ENCODE data around the gene ARSK.

Gene ARSK

GRCh38 chr5:95564450-95564849, 9.5 kb downstream of the ARSK start:
- DNase-seq = no peak

- no peak for DNase-seq
Observed at GRCh38 chr5:95565280-95565920, 10.5 kb downstream of the ARSK start.

GRCh38 chr5:95572016-95572415, 17.1 kb downstream of the ARSK start:
- DNase-seq = no peak

DNA sequence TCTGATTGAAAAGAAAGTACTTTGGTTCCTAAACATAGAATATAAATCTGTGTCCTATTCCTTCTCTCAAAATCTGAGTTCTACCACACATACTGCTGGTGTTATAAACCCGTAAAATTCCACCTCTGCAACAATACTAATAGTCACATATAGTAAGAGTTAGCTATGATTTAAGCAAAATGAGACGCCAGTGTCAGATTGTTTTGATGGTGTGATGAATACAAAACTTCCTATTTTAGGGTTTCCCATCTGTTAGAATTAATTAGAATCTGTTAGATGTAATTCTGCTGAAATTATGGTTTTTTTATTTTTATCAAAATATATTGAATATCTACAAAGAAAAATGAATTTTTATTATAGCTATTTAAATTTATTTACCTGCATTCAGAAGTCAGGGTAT, 26.7 kb downstream of the ARSK start:
- DNase-seq = no peak

- DNase-seq = no peak
Observed at GRCh38 chr5:95583992-95584391, 29.1 kb downstream of the ARSK start.

GRCh38 chr5:95590880-95591279, 36.0 kb downstream of the ARSK start:
- DNase-seq = no peak

DNA sequence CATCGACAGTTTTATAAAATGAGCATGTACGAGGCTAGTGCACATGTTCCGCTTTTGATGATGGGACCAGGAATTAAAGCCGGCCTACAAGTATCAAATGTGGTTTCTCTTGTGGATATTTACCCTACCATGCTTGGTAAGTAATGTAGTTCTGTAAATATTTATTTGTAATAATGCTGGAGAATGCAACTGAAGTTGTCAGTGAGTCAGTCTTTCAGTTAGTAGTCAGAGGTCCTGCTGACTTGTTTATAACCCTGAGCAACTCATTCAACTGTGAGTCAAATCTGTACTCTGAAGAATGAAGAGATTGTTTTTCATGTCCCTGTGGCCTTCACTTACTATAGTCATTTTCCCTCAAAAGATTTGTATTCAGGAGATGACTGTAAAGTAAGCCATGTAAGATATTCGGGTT, 36.6 kb downstream of the ARSK start:
- no peak for DNase-seq

GRCh38 chr5:95595289-95595931, 40.5 kb downstream of the ARSK start:
- DNase-seq = no peak

DNA sequence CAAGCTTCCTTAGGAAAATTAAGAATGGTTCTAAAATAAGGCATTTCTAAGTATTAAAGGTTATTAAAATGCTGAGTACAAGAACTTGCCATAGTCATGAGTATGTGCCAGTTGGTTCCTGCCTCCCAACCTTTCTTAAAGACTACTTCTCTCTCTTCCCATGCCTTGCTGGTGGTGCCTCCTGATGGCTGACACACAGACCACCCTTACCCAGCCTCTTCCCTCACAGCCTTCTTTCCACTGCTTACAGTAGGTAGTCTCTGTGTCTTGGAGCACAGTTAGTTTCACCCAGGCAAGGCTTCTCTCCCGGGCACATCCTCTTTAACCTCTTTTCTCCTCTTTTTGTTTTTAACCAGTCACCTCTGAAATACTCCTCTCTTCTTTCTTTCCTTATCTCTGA, 44.4 kb downstream of the ARSK start:
- DNase-seq = no peak

- no peak for DNase-seq
Observed at GRCh38 chr5:95600557-95600956, 45.7 kb downstream of the ARSK start.

DNA sequence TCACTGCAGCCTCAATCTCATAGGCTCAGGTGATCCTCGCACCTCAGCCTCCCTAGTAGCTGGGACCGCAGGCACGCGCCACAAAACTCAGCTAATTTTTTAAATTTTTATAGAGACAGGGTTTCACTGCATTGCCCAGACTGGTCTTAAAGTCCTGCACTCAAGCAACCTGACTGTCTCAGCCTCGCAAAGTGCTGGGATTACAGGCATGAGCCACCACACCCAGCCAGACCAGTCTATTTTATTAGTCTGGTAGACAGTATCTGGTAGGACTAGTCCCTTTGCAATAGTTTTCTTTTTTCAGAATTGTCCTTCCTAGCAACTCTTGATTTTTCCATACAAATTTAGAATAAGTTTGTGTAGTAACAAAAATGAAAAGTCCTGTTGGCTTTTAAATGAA, 50.9 kb downstream of the ARSK start:
- no peak for DNase-seq

- no peak for DNase-seq
Observed at GRCh38 chr5:95606419-95606818, 51.5 kb downstream of the ARSK start.

- DNase-seq = no peak
Observed at GRCh38 chr5:95609711-95610110, 54.8 kb downstream of the ARSK start.

DNA sequence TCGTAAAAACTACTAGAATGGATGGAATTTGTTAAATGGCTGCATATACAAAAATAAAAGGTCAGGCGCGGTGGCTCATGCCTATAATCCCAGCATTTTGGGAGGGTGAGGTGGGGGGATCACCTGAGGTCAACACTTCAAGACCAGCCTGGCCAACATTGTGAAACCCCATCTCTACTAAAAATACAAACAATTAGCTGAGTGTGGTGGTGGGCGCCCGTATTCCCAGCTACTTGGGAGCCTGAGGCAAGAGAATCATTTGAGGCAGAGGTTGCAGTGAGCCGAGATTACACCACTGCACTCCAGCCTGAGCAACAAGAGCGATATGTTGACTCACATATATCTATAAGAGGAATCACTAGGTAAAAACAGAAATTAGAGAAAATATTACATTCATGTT, 55.6 kb downstream of the ARSK start:
- no peak for DNase-seq

DNA sequence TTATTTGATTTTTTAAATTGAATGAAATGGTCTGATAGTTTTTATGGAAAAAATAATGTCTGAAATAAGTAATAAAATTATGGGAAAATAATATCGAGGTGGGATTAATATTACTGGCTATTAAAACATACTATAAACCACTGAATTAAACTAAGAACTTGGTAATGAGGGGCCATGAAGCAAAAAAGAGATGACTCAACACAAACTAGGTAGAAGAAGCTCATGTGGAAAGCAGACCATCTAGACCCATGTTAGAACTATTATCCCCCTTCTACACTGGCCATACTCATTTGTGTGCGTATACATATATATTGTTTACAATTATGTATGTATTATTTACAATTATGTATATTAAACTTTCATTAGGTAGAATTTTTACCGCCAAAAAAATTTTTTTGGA, 56.5 kb downstream of the ARSK start:
- no peak for DNase-seq

GRCh38 chr5:95613514-95613913, 58.6 kb downstream of the ARSK start:
- no peak for DNase-seq

- no peak for DNase-seq
Observed at GRCh38 chr5:95615164-95615467, 60.2 kb downstream of the ARSK start.

- no peak for DNase-seq
Observed at GRCh38 chr5:95617057-95617456, 62.2 kb downstream of the ARSK start.

GRCh38 chr5:95619096-95619495, 64.2 kb downstream of the ARSK start:
- no peak for DNase-seq

DNA sequence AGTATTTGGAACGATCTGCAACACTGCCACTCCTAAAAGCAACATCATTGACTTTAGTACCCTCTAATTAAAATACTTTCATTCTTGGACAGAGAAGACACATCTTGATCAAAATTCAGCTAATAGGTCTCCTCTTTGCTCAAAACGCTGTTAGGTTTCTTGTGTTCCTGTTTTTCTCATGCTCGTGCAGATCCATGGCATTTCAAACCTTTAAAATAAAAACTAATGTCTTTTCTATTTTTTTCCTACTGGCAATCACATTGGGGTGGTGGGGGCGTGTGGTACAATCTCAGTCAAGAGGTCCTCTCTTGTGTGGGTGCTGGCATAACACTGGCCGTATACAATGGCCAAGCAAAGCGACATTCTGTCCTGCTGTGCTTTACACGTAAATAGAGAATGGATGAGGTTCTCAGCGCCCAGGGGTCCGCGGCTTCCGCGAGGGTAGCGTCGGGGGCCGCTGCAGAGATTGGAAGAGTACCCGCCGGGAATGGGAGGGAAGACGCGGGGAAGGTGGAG, 64.7 kb downstream of the ARSK start:
- DNase-seq = no peak

DNA sequence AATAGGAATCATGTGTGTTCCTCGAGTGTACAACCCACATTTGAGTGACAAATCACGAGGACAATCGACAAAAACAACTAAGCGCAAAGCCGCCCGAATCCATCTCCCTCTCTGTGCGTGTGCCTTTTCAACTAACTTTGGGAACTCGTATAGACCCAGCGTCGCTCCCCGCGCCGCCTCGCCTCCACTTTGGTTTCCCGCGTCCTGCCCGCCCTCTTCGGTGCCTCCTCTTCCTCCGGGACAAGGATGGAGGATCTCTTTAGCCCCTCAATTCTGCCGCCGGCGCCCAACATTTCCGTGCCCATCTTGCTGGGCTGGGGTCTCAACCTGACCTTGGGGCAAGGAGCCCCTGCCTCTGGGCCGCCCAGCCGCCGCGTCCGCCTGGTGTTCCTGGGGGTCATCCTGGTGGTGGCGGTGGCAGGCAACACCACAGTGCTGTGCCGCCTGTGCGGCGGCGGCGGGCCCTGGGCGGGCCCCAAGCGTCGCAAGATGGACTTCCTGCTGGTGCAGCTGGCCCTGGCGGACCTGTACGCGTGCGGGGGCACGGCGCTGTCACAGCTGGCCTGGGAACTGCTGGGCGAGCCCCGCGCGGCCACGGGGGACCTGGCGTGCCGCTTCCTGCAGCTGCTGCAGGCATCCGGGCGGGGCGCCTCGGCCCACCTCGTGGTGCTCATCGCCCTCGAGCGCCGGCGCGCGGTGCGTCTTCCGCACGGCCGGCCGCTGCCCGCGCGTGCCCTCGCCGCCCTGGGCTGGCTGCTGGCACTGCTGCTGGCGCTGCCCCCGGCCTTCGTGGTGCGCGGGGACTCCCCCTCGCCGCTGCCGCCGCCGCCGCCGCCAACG, 65.3 kb downstream of the ARSK start, which contains the start of gene GPR150:
Gene GPR150, plus strand, starts transcription at position 58 of the 840 bp plus-strand sequence. Its CDS starts 189 bp downstream, at position 247.
- peak; percentile 57 to 61 for DNase-seq

DNA sequence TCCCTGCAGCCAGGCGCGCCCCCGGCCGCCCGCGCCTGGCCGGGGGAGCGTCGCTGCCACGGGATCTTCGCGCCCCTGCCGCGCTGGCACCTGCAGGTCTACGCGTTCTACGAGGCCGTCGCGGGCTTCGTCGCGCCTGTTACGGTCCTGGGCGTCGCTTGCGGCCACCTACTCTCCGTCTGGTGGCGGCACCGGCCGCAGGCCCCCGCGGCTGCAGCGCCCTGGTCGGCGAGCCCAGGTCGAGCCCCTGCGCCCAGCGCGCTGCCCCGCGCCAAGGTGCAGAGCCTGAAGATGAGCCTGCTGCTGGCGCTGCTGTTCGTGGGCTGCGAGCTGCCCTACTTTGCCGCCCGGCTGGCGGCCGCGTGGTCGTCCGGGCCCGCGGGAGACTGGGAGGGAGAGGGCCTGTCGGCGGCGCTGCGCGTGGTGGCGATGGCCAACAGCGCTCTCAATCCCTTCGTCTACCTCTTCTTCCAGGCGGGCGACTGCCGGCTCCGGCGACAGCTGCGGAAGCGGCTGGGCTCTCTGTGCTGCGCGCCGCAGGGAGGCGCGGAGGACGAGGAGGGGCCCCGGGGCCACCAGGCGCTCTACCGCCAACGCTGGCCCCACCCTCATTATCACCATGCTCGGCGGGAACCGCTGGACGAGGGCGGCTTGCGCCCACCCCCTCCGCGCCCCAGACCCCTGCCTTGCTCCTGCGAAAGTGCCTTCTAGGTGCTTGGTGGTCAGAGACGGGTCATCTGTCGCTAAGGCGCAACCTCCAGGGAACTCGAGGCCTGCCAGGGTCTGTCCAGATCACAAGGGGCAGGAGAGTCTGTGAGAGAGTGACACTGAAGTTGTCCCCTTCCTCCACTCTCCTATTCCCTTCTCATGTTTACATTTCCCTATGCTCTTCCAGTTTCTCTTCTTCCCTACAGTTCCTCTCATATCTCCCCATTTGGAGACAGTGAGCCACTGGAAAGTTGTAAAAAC, 66.3 kb downstream of the ARSK start:
- peak; percentile 30 to 42 for DNase-seq
